Testis (tissue), 3 donors: Measurements from ENCODE around the gene ETV5. TPM values are rescaled to one million over a fixed set of nuclear protein-coding genes. Genes with fewer than 3 reads are reported as not detected.

Source experiments
- DNase-seq: peaks from one replicate; pipeline ENCODE4 v3.0.0-alpha.2; 2019
- H3K27ac ChIP-seq, 2 donors: fragments of 200-600 bp; sonication (generic); one replicate each; pipeline ENCODE4 v1.5.1; 2019
- H3K27me3 ChIP-seq: fragments of 200-600 bp; sonication (generic); one replicate; pipeline ENCODE4 v1.5.1; 2019
- H3K36me3 ChIP-seq: fragments of 200-600 bp; sonication (generic); one replicate; pipeline ENCODE4 v1.5.1; 2017; ENCODE audit warnings: low read depth; ENCODE audit errors: missing control alignments
- H3K4me1 ChIP-seq: fragments of 200-600 bp; sonication (generic); one replicate; pipeline ENCODE4 v1.5.1; 2019
- H3K4me3 ChIP-seq, 2 donors: fragments of 200-600 bp; sonication (generic); one replicate each; pipeline ENCODE4 v1.5.1; 2017 to 2019
- H3K9me3 ChIP-seq: fragments of 200-600 bp; sonication (generic); one replicate; pipeline ENCODE4 v1.5.1; 2017
- CTCF ChIP-seq, 3 experiments: fragments of 450-650 bp in 2 of 3; fragments of 200-600 bp in 1 of 3; sonication (generic) in 1 of 3; IDR thresholded peaks; one replicate each; pipeline ENCODE4 v1.5.1; 2016 to 2019; ENCODE audit warnings: antibody characterized with exemption in 3 of 3, mild to moderate bottlenecking in 2 of 3, moderate library complexity in 1 of 3
- POLR2A ChIP-seq: fragments of 450-650 bp; IDR thresholded peaks from one replicate; pipeline ENCODE4 v1.6.1; 2017; ENCODE audit warnings: antibody characterized with exemption, mild to moderate bottlenecking, moderate library complexity
- WGBS, 2 donors: methylation state at CpG; one replicate each; pipeline ENCODE4 v1.1.5; 2018; 5-methylcytosine and 5-hydroxymethylcytosine counted together
- intact Hi-C: fragments of 100-400 bp; cut with DNase I; formaldehyde crosslinking; loops from one replicate; pipeline ENCODE4 v1.15.1; 2023; ENCODE audit warnings: low total_unique reads
- polyA plus RNA-seq: library from polyadenylated mRNA; stranded (reverse); fragments of 350-450 nt; fragmentation: Illumina TruSeq; extraction: RNeasy Lipid Tissue Mini Kit (QIAGEN cat#74804); gene quantifications from one replicate; pipeline ENCODE4 v1.2.3, GENCODE V29; 2014; ENCODE audit warnings: low read depth, low replicate concordance; ENCODE audit not compliant: insufficient read depth
- total RNA-seq, 2 donors: library from RNA; depleted of rRNA; stranded (reverse); fragments of >200 nt; gene quantifications; one replicate each; pipeline ENCODE4 v1.2.3, GENCODE V29; 2016

Gene ETV5
- total and polyA plus RNA-seq, 3 donors from 2014 or later: 15.7 to 22.4 (median 20.8) TPM

GRCh38 chr3:186115239-186115996 is 6.5 kb upstream of the ETV5 start:
- DNase-seq: no peak
- Histone ChIP-seq H3K36me3 (no peaks in the 10 kb centered on the region), H3K9me3 (no peaks in the 10 kb centered on the region), H3K4me1 (peaks cover 2% of the 10 kb centered on the region), H3K4me3 (no peak overlapping the region), H3K27me3 (no peaks in the 10 kb centered on the region), H3K27ac (no peak overlapping the region)
- intact Hi-C loops: no loop called here
- 92% methylated on average over 15 of the region's 15 CpGs for WGBS, 2 donors
- TF ChIP-seq CTCF (IDR thresholded peaks at IDR 0.05) (no peak), POLR2A (no peak)

- Histone ChIP-seq H3K27ac (no peak overlapping the region), H3K9me3 (no peaks in the 10 kb centered on the region), H3K36me3 (no peaks in the 10 kb centered on the region), H3K4me3 (no peak overlapping the region), H3K4me1 (peaks cover 9% of the 10 kb centered on the region), H3K27me3 (no peaks in the 10 kb centered on the region)
- no peak for TF ChIP-seq POLR2A
- TF ChIP-seq CTCF (IDR thresholded peaks at IDR 0.05): no peak
- WGBS, 2 donors: 73 to 77% methylated on average over 12 of the region's 12 CpGs
- no peak for DNase-seq
- intact Hi-C loops: no loop called here
Observed at GRCh38 chr3:186110975-186111974, 2.4 kb upstream of the ETV5 start.

GRCh38 chr3:186109897-186110803 is 1.3 kb upstream of the ETV5 start:
- Histone ChIP-seq H3K27ac (peak overlapping the region; percentile 68 to 78), H3K9me3 (no peaks in the 10 kb centered on the region), H3K27me3 (no peaks in the 10 kb centered on the region), H3K4me1 (peaks cover 9% of the 10 kb centered on the region), H3K36me3 (no peaks in the 10 kb centered on the region), H3K4me3 (peak overlapping the region; percentile 50 to 71)
- peak; percentile 39 for DNase-seq
- 3% methylated on average over 34 to 35 of the region's 35 CpGs for WGBS, 2 donors
- intact Hi-C loops: no loop called here
- no peak for TF ChIP-seq CTCF (IDR thresholded peaks at IDR 0.05)

- peak overlapping the region; percentile 57 to 71 for H3K4me3 ChIP-seq
- H3K4me1 ChIP-seq: peaks cover 9% of the 10 kb centered on the region
- no peaks in the 10 kb centered on the region for H3K36me3 ChIP-seq
- DNase-seq: peak; percentile 28
- H3K27me3 ChIP-seq: no peaks in the 10 kb centered on the region
- 0% methylated on average over 41 to 55 of the region's 69 CpGs for WGBS, 2 donors
- intact Hi-C loops: no loop called here
- no peaks in the 10 kb centered on the region for H3K9me3 ChIP-seq
- peak overlapping the region; percentile 69 to 82 for H3K27ac ChIP-seq
- TF ChIP-seq POLR2A (no peak), CTCF (IDR thresholded peaks at IDR 0.05) (no peak)
Observed at GRCh38 chr3:186108106-186108940, 566 bp downstream of the ETV5 start.
